22Rv1 (cell line): Measurements from ENCODE around the gene HTRA1.

Source experiments
- H3K27ac ChIP-seq: fragments of 450-650 bp; 2 replicates; pipeline ENCODE4 v1.5.1; 2017
- CTCF ChIP-seq: fragments of 450-650 bp; IDR thresholded peaks from 2 replicates; pipeline ENCODE4 v1.5.1; 2017; ENCODE audit warnings: mild to moderate bottlenecking
- ZFX ChIP-seq: fragments of 450-650 bp; IDR thresholded peaks from 2 replicates; pipeline ENCODE4 v1.6.1; 2017; ENCODE audit warnings: antibody characterized with exemption, borderline replicate concordance

The HTRA1 gene

GRCh38 chr10:122461367-122461728 is at the start of gene HTRA1:
Gene HTRA1, plus strand, starts transcription at chr10:122461553. Its CDS starts 100 bp downstream, at chr10:122461653.
- H3K27ac ChIP-seq = no peak within 1 kb of the TSS
- TF ChIP-seq ZFX = no peak
- TF ChIP-seq CTCF = no peak

GRCh38 chr10:122413327-122413726 is 48.0 kb upstream of the HTRA1 start:
- H3K27ac ChIP-seq = no peak overlapping the region
- no peak for TF ChIP-seq CTCF
- TF ChIP-seq ZFX = no peak

- TF ChIP-seq ZFX (no peak), CTCF (no peak)
- H3K27ac ChIP-seq = no peak overlapping the region
These were observed 43.7 kb upstream of the HTRA1 start for GRCh38 chr10:122417667-122418066.

GRCh38 chr10:122419016-122419415 is 42.3 kb upstream of the HTRA1 start:
- H3K27ac ChIP-seq = no peak overlapping the region
- TF ChIP-seq ZFX = no peak
- no peak for TF ChIP-seq CTCF

- H3K27ac ChIP-seq = no peak overlapping the region
- no peak for TF ChIP-seq ZFX
- TF ChIP-seq CTCF = no peak
These were observed 41.3 kb upstream of the HTRA1 start for GRCh38 chr10:122419876-122420623.

- H3K27ac ChIP-seq = no peak overlapping the region
- TF ChIP-seq ZFX = no peak
- TF ChIP-seq CTCF = no peak
These were observed 40.7 kb upstream of the HTRA1 start for GRCh38 chr10:122420624-122421007.

- TF ChIP-seq CTCF (no peak), ZFX (no peak)
- H3K27ac ChIP-seq = no peak overlapping the region
These were observed 40.2 kb upstream of the HTRA1 start for GRCh38 chr10:122421054-122421625.
